PC-9 (cell line): ENCODE results near the gene DLG2.

Experiments
- EZH2 ChIP-seq: fragments of 200-600 bp; sonication (generic); IDR thresholded peaks from 2 replicates; pipeline ENCODE4 v1.8.0; 2017; ENCODE audit warnings: antibody characterized with exemption, low read depth
- TF ChIP-seq, protein P1 (sequence below): fragments of 200-600 bp; sonication (generic); conservative IDR thresholded peaks from 2 replicates; pipeline ENCODE4 v1.6.1; 2017; ENCODE audit warnings: mixed run types, antibody characterized with exemption, mild to moderate bottlenecking, moderate library complexity

DNA sequence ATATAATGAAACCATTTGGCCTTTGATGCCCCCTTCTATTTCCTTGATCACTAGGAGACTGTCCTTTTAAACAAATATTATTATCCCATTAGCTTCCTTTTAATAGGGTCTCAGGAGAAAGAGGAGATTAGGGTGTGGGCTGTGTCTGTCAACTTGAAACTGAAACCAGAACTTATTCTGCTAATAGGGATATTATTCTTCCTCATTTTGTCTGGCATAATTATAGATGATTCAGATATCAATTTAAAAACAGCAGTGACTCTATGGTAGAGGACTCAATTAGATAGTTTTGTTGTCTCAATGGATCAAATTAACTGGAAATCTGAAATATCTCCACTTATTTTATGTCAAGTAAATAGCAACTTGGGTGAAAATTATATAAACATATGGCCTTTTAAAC, 1756.1 kb downstream of the DLG2 start:
- TF ChIP-seq, protein P1, sequence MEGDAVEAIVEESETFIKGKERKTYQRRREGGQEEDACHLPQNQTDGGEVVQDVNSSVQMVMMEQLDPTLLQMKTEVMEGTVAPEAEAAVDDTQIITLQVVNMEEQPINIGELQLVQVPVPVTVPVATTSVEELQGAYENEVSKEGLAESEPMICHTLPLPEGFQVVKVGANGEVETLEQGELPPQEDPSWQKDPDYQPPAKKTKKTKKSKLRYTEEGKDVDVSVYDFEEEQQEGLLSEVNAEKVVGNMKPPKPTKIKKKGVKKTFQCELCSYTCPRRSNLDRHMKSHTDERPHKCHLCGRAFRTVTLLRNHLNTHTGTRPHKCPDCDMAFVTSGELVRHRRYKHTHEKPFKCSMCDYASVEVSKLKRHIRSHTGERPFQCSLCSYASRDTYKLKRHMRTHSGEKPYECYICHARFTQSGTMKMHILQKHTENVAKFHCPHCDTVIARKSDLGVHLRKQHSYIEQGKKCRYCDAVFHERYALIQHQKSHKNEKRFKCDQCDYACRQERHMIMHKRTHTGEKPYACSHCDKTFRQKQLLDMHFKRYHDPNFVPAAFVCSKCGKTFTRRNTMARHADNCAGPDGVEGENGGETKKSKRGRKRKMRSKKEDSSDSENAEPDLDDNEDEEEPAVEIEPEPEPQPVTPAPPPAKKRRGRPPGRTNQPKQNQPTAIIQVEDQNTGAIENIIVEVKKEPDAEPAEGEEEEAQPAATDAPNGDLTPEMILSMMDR: no peak
- TF ChIP-seq EZH2: no peak
